Stimulated activated effector memory CD8-positive, alpha-beta T cell treated with anti-CD3 and anti-CD28 coated beads, Interleukin-12 subunit alpha, Interleukin-12 subunit beta, amount 100 ng/mL, for 72 hours (primary cell): ENCODE data around the gene CTAGE8.
"Not testable (repeated sequence)": the region's sequence is repeated elsewhere in the genome, so short reads cannot be mapped to it uniquely, and the experiment has no call there.

Source experiments
- ATAC-seq: fragments of 150-1000 bp; cut with Tn5 transposase; 2 replicates; pipeline ENCODE4 v1.10.0; 2021
- DNase-seq, 2 donors: peaks; one replicate each; pipeline ENCODE4 v3.0.0; 2021 to 2022; ENCODE audit warnings: low spot score in 2 of 2
- H3K27ac Mint-ChIP-seq: one replicate; pipeline ENCODE4 v1.8.0; 2022; ENCODE audit warnings: mild to moderate bottlenecking, mixed read lengths
- H3K36me3 Mint-ChIP-seq: one replicate; pipeline ENCODE4 v1.8.0; 2022; ENCODE audit warnings: mild to moderate bottlenecking, mixed read lengths
- H3K4me1 Mint-ChIP-seq: one replicate; pipeline ENCODE4 v1.8.0; 2022; ENCODE audit warnings: mixed read lengths
- H3K4me3 Mint-ChIP-seq: one replicate; pipeline ENCODE4 v1.8.0; 2022; ENCODE audit warnings: mild to moderate bottlenecking, mixed read lengths
- H3K9me3 Mint-ChIP-seq: one replicate; pipeline ENCODE4 v1.8.0; 2022; ENCODE audit warnings: mixed read lengths

The CTAGE8 gene

GRCh38 chr7:144280010-144280409 is 10.9 kb upstream of the CTAGE8 start:
- H3K36me3 Mint-ChIP-seq, H3K4me3 Mint-ChIP-seq, ATAC-seq, H3K27ac Mint-ChIP-seq, DNase-seq, H3K9me3 Mint-ChIP-seq, H3K4me1 Mint-ChIP-seq: not testable (repeated sequence)

GRCh38 chr7:144275281-144275680 is 6.2 kb upstream of the CTAGE8 start:
- not testable (repeated sequence) for DNase-seq, H3K9me3 Mint-ChIP-seq, H3K4me1 Mint-ChIP-seq, ATAC-seq, H3K4me3 Mint-ChIP-seq, H3K27ac Mint-ChIP-seq, H3K36me3 Mint-ChIP-seq

- not testable (repeated sequence) for ATAC-seq, DNase-seq, H3K9me3 Mint-ChIP-seq, H3K4me1 Mint-ChIP-seq, H3K27ac Mint-ChIP-seq, H3K36me3 Mint-ChIP-seq, H3K4me3 Mint-ChIP-seq
Observed at GRCh38 chr7:144264692-144265091, 4.4 kb downstream of the CTAGE8 start, which contains the start of gene OR2A7. Gene OR2A7, minus strand, starts transcription at chr7:144264792. Its CDS starts 5,164 bp downstream, at chr7:144259628.

- H3K4me1 Mint-ChIP-seq, H3K36me3 Mint-ChIP-seq, H3K4me3 Mint-ChIP-seq, H3K9me3 Mint-ChIP-seq, H3K27ac Mint-ChIP-seq, ATAC-seq, DNase-seq: not testable (repeated sequence)
Observed at GRCh38 chr7:144262128-144262527, 7.0 kb downstream of the CTAGE8 start.

GRCh38 chr7:144259067-144259466 is 10.0 kb downstream of the CTAGE8 start:
- not testable (repeated sequence) for ATAC-seq, H3K4me1 Mint-ChIP-seq, H3K27ac Mint-ChIP-seq, H3K9me3 Mint-ChIP-seq, H3K36me3 Mint-ChIP-seq, DNase-seq, H3K4me3 Mint-ChIP-seq

GRCh38 chr7:144256112-144256511 is 13.0 kb downstream of the CTAGE8 start:
- Mint-ChIP-seq H3K36me3 (no peaks in the 10 kb centered on the region), H3K4me3 (no peak overlapping the region), H3K9me3 (no peaks in the 10 kb centered on the region), H3K4me1 (no peaks in the 10 kb centered on the region), H3K27ac (no peak overlapping the region)
- no peak for ATAC-seq
- no peak for DNase-seq

- Mint-ChIP-seq H3K36me3 (no peaks in the 10 kb centered on the region), H3K9me3 (no peaks in the 10 kb centered on the region), H3K4me3 (no peak overlapping the region), H3K27ac (no peak overlapping the region), H3K4me1 (no peaks in the 10 kb centered on the region)
- DNase-seq (no peak), ATAC-seq (no peak)
Observed at GRCh38 chr7:144255471-144255897, 13.6 kb downstream of the CTAGE8 start.

- not testable (repeated sequence) for H3K4me1 Mint-ChIP-seq, H3K9me3 Mint-ChIP-seq, H3K36me3 Mint-ChIP-seq, ATAC-seq, DNase-seq, H3K4me3 Mint-ChIP-seq, H3K27ac Mint-ChIP-seq
Observed at GRCh38 chr7:144252307-144252706, 16.8 kb downstream of the CTAGE8 start.

GRCh38 chr7:144247674-144248330 is 21.3 kb downstream of the CTAGE8 start:
- not testable (repeated sequence) for H3K4me3 Mint-ChIP-seq, H3K36me3 Mint-ChIP-seq, DNase-seq, H3K27ac Mint-ChIP-seq, ATAC-seq, H3K9me3 Mint-ChIP-seq, H3K4me1 Mint-ChIP-seq

- not testable (repeated sequence) for H3K36me3 Mint-ChIP-seq, H3K4me3 Mint-ChIP-seq, H3K27ac Mint-ChIP-seq, H3K4me1 Mint-ChIP-seq, DNase-seq, H3K9me3 Mint-ChIP-seq, ATAC-seq
Observed at GRCh38 chr7:144246967-144247366, 22.1 kb downstream of the CTAGE8 start.

GRCh38 chr7:144245372-144245771 is 23.7 kb downstream of the CTAGE8 start:
- H3K27ac Mint-ChIP-seq, H3K36me3 Mint-ChIP-seq, ATAC-seq, H3K4me3 Mint-ChIP-seq, H3K4me1 Mint-ChIP-seq, DNase-seq, H3K9me3 Mint-ChIP-seq: not testable (repeated sequence)

- ATAC-seq, H3K4me1 Mint-ChIP-seq, H3K9me3 Mint-ChIP-seq, H3K36me3 Mint-ChIP-seq, H3K27ac Mint-ChIP-seq, H3K4me3 Mint-ChIP-seq, DNase-seq: not testable (repeated sequence)
Observed at GRCh38 chr7:144239365-144239764, 29.7 kb downstream of the CTAGE8 start, which contains the start of gene OR2A42. Gene OR2A42, minus strand, starts transcription at chr7:144239605. Its CDS starts 6,762 bp downstream, at chr7:144232843.

- H3K27ac Mint-ChIP-seq, DNase-seq, H3K9me3 Mint-ChIP-seq, H3K36me3 Mint-ChIP-seq, ATAC-seq, H3K4me3 Mint-ChIP-seq, H3K4me1 Mint-ChIP-seq: not testable (repeated sequence)
Observed at GRCh38 chr7:144238530-144239082, 30.5 kb downstream of the CTAGE8 start.

GRCh38 chr7:144233039-144233438 is 36.0 kb downstream of the CTAGE8 start:
- H3K4me1 Mint-ChIP-seq, H3K27ac Mint-ChIP-seq, DNase-seq, H3K4me3 Mint-ChIP-seq, ATAC-seq, H3K9me3 Mint-ChIP-seq, H3K36me3 Mint-ChIP-seq: not testable (repeated sequence)

- H3K9me3 Mint-ChIP-seq, H3K36me3 Mint-ChIP-seq, H3K27ac Mint-ChIP-seq, ATAC-seq, DNase-seq, H3K4me1 Mint-ChIP-seq, H3K4me3 Mint-ChIP-seq: not testable (repeated sequence)
Observed at GRCh38 chr7:144231027-144231426, 38.1 kb downstream of the CTAGE8 start.

- H3K36me3 Mint-ChIP-seq, H3K4me3 Mint-ChIP-seq, DNase-seq, H3K27ac Mint-ChIP-seq, H3K9me3 Mint-ChIP-seq, ATAC-seq, H3K4me1 Mint-ChIP-seq: not testable (repeated sequence)
Observed at GRCh38 chr7:144228810-144229209, 40.3 kb downstream of the CTAGE8 start.
